SK-N-SH treated with all-trans-retinoic acid at 6 μM for 48 hours (cell line): ENCODE results near the gene COL23A1.

Experiments
- ARNTL ChIP-seq: fragments of 450-650 bp; formaldehyde crosslinking; IDR thresholded peaks from 2 replicates; pipeline ENCODE4 v1.5.0; 2020; ENCODE audit warnings: low read depth, mild to moderate bottlenecking, moderate library complexity, borderline replicate concordance
- CREB5 ChIP-seq: fragments of 250-450 bp; sonication (Bioruptor Pico); IDR thresholded peaks from 2 replicates; pipeline ENCODE4 v1.5.1; 2020; ENCODE audit warnings: low read depth, mild to moderate bottlenecking, moderate library complexity
- CSDC2 ChIP-seq: fragments of 250-450 bp; sonication (Bioruptor Pico); IDR thresholded peaks from 2 replicates; pipeline ENCODE4 v1.5.0; 2020; ENCODE audit warnings: mild to moderate bottlenecking, moderate library complexity
- ESRRG ChIP-seq: fragments of 250-450 bp; sonication (Bioruptor Pico); IDR thresholded peaks from 2 replicates; pipeline ENCODE4 v1.6.1; 2021; ENCODE audit warnings: mild to moderate bottlenecking
- PATZ1 ChIP-seq: fragments of 250-450 bp; sonication (Bioruptor Pico); IDR thresholded peaks from 2 replicates; pipeline ENCODE4 v1.8.0; 2020; ENCODE audit warnings: mild to moderate bottlenecking, moderate library complexity, borderline replicate concordance
- RARB ChIP-seq: fragments of 250-450 bp; sonication (Bioruptor Pico); IDR thresholded peaks from 2 replicates; pipeline ENCODE4 v1.8.0; 2021; ENCODE audit warnings: mild to moderate bottlenecking, moderate library complexity
- ZC3H10 ChIP-seq: fragments of 250-450 bp; sonication (Bioruptor Pico); IDR thresholded peaks from 2 replicates; pipeline ENCODE4 v1.5.1; 2021; ENCODE audit warnings: mild to moderate bottlenecking, moderate library complexity
- TF ChIP-seq, protein P1 (sequence below): fragments of 250-450 bp; sonication (Bioruptor Pico); IDR thresholded peaks from 2 replicates; pipeline ENCODE4 v1.5.0; 2020; ENCODE audit warnings: mild to moderate bottlenecking, moderate library complexity
- TF ChIP-seq, protein P2 (sequence below): fragments of 250-450 bp; sonication (Bioruptor Pico); IDR thresholded peaks from 2 replicates; pipeline ENCODE4 v1.8.0; 2021; ENCODE audit warnings: low read depth, mild to moderate bottlenecking, moderate library complexity, borderline replicate concordance

- TF ChIP-seq ARNTL (CRISPR knock-in tag) (no peak), CSDC2 (no peak), CREB5 (CRISPR knock-in tag) (no peak), PATZ1 (CRISPR knock-in tag) (no peak), ZC3H10 (no peak), ESRRG (CRISPR knock-in tag) (no peak), RARB (no peak)
- TF ChIP-seq, protein P1, sequence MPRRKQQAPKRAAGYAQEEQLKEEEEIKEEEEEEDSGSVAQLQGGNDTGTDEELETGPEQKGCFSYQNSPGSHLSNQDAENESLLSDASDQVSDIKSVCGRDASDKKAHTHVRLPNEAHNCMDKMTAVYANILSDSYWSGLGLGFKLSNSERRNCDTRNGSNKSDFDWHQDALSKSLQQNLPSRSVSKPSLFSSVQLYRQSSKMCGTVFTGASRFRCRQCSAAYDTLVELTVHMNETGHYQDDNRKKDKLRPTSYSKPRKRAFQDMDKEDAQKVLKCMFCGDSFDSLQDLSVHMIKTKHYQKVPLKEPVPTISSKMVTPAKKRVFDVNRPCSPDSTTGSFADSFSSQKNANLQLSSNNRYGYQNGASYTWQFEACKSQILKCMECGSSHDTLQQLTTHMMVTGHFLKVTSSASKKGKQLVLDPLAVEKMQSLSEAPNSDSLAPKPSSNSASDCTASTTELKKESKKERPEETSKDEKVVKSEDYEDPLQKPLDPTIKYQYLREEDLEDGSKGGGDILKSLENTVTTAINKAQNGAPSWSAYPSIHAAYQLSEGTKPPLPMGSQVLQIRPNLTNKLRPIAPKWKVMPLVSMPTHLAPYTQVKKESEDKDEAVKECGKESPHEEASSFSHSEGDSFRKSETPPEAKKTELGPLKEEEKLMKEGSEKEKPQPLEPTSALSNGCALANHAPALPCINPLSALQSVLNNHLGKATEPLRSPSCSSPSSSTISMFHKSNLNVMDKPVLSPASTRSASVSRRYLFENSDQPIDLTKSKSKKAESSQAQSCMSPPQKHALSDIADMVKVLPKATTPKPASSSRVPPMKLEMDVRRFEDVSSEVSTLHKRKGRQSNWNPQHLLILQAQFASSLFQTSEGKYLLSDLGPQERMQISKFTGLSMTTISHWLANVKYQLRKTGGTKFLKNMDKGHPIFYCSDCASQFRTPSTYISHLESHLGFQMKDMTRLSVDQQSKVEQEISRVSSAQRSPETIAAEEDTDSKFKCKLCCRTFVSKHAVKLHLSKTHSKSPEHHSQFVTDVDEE (CRISPR knock-in tag): no peak
- TF ChIP-seq, protein P2, sequence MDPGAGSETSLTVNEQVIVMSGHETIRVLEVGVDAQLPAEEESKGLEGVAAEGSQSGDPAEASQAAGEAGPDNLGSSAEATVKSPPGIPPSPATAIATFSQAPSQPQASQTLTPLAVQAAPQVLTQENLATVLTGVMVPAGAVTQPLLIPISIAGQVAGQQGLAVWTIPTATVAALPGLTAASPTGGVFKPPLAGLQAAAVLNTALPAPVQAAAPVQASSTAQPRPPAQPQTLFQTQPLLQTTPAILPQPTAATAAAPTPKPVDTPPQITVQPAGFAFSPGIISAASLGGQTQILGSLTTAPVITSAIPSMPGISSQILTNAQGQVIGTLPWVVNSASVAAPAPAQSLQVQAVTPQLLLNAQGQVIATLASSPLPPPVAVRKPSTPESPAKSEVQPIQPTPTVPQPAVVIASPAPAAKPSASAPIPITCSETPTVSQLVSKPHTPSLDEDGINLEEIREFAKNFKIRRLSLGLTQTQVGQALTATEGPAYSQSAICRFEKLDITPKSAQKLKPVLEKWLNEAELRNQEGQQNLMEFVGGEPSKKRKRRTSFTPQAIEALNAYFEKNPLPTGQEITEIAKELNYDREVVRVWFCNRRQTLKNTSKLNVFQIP (CRISPR knock-in tag): no peak
Observed at GRCh38 chr5:178388386-178389025, 201.7 kb downstream of the COL23A1 start.
